Bone marrow (tissue), 2 donors: Measurements from ENCODE around the gene TMEM11.
"Not testable (repeated sequence)": the region's sequence is repeated elsewhere in the genome, so short reads cannot be mapped to it uniquely, and the experiment has no call there.

ENCODE experiments used
- DNase-seq, 2 donors: peaks; one replicate each; lab custom pipeline; 2025; lab: John Stamatoyannopoulos, UW

The TMEM11 gene

DNA sequence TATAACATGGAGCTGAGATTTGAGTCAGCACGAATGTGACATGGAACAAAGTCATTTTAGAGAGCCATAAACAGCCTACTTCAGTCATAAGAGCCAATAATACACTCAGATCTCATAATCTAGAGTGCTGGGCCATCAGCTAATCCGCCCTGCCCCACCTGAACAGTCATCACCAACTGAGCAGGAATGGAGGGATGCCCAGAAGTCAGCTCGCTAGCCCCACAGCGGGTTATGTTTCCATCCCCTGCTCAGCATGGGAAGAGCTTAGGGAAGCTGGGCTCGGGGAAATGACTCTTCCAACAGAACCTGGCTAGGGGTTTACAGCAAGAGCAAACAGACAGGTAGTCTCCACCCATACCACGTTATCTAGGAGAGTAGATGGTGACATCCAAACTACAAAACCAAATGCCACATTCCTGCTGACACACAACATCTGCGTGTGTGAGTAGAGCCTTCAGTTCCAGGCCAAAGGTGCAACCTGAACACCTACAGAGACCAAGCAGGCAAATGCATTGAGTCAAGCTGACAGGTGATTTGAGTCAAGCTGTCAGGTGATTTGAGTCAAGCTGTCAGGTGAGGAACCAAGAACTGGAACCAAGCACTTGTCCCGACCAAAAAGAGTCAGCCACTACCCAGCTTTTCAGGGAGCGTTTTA is 2.0 kb downstream of the TMEM11 start:
- no peak for DNase-seq

DNA sequence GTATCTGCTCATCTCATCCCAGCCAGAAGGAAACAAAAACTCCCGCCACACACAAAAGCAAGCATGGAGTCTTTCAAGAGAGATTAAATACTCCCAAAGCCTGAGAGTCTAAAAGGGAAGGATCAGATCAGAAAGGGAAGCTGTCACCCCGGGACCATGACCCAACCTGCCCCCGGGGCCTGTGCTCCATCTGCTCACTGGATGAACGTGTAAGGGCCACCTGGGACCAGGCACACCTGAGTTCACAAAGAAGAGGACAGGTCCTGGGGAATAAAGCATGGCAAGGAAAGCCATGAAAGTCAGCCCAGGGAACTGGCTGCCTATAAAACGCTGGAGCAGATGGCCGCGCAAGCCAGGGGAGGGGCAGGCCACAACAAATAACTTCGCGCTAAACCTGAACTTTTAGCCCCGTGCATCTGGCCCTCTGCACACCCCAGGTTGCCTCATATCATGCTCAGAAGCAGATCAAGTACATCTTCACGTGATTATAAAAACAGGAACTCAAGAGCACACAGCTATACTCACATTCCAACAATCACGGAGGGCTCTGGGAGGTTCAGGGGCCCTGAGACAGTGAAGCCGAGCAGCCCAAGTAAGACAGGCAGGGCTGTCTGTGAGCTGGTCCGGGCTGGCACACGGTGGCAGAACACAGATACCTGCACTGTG is 3.4 kb downstream of the TMEM11 start:
- DNase-seq = no peak

DNA sequence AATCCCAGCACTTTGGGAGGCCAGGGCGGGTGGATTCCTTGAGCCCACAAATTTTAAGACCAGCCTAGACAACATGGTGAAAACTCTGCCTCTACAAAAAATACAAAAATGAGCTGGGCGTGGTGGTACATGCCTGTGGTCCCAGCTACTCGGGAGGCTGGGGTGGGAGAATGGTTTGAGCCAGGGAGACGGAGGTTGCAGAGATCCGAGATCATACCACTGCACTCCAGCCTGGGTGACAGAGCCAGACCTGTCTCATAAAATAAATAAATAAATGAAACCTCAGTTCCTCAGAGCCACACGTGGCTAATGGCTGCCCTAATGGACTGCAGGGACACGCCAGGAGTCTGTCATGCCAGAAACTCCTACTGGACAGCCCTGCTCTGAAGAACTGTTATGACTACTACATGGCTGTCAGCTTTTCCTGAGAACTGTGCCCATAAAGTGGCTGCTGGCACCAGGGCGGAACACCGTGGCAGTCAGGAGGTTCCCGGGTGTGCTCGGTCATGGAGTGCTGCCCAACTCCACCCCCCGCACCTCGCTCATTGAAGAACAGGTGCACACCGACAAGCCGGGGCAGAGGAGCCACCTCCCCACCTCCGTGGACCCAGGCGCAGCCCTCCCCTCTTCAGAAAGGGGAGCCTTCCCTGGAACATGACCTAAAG is 4.3 kb downstream of the TMEM11 start:
- no peak for DNase-seq

DNA sequence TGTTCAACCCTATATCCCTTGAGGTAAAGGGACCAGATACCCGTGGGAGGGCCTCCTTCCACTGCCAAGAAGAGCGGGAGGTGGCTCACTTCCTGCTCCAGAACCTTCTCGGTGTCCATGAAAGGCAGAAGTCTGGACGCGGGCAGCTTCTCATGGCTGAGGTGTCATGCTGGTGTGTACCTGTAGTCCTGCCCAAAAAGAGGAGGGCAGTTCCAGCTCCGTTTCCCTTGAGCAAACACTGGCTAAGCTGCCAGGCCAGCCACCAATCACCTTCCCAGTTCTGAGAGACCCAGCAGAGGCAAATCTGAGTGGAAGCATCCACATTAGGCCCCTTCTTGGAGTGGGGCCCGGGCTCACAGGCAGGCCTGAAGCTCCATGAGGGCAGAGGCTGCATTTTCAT is 5.6 kb downstream of the TMEM11 start:
- no peak for DNase-seq

DNA sequence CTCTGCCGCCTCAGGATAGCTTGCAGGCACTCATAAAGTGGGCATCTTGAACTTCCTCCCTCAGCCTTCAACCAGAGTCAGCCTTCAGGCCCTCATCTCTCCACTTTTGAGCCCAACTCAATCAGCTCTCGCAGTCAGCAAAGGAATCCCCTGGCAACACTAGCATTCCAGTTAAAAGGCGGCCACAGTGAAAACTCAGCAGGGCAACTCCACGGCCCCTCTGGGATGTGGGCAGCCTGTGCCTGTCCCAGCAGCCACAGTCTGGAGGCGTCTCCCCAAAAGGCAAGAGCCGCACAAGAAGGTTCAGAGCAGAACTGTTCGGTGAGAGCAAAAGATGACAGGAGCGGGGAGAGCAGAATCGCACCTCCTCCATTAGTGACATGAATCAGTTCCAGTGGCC is 9.0 kb downstream of the TMEM11 start:
- no peak for DNase-seq

DNA sequence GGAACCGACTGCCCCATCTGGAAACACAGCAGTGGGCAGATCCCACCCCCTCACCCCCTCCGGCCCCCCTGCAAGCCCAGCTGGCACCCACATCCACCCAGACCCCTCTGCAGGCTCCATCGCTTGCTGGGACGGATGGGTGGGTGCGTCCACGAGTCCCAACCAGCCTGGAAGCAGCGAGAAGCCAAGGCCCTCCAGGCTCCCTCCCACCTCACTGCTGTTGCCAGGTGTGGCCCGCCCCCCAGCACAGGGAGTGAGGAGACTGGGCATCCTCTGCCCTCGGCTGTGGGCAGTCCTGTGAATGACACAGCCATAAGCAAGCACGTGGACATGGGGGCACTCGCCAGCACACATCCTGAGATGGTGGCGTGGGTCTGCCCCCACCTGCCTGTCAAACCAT is 11.4 kb downstream of the TMEM11 start:
- no peak for DNase-seq

DNA sequence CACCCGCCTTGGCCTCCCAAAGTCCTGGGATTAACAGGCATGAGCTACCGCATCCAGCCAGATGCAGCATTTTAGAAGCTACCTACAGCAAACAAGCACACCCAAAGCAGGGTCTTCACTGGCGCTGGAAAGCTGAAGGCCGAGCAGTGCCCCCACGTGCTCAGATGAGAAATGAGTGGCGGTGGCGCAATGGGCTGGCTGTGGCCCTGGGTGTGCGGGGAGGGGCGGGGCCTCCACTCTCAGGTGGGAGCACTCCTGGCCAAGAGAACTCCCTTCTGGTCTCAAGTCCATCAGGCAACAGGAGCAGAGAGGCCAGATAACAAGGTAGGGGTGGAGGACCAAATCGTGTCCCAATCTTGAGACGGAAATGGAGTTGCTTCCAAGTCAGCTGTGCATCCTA is 12.1 kb downstream of the TMEM11 start:
- no peak for DNase-seq

DNA sequence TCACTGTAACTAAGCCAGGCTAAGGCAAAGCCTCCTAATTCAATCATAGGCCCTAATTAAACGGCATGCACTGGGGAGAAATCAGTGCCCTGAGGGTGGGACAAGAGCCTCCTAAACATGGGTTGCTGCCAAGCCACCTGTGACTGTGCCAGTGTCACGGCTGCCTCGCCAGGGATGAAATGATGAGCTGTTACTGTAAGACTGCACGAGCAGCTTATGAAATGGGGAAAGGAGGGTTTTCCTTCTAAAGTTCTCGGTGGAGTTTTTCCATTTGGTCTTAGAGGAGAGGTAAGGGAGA is 12.7 kb downstream of the TMEM11 start:
- DNase-seq = no peak

DNA sequence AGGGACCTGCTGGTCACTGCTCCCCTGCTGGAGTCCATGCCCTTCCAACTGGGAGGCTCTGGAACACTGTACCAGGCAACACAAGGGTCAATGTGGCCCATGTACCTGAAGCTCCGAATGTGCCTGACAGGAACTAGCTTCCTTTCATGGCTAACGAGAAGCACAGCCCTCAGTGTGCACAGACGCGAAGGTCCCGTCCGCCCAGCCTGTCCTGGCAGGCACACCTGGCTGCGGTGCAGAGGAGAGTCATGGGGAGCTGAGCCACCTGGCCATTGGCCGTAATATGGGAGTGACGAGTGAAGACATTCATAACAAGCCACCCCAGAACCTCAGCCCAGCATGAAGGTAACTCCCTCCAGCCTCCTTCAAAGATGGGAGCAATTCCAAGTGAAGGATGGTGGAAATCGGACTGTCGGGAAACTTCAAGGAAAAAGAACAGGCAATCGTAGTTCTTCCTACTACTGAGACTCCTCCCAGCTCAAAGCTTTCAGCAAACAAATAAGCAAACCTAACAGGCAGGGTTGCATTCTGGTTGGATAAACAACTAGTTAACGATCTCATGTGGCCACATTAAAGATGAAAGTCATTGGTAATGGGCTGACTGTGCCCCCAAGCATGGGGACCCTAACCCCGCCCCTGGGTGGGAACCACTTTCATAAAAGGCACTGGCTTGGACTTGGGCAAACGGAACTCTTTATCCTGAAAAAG is 13.2 kb downstream of the TMEM11 start:
- DNase-seq = no peak

DNA sequence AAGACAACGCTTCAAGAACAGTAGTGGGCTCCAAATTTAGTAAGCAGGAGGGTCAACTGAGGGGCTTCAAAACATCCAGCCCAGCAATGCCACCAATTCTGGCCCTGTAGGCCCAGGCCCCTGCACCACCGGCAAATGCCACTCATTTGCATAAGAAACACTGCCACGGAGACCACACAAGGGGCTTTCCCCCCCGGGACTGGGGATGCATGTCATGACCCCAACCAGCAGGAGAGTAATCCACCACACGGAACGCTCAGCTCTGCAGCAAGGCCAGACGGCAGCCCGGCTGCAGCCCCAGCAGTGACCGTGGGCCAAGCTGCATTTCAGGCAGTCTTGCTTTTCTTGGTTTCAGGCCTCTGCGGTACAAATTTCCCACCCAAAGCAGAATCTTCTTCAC is 14.1 kb downstream of the TMEM11 start:
- DNase-seq = no peak

DNA sequence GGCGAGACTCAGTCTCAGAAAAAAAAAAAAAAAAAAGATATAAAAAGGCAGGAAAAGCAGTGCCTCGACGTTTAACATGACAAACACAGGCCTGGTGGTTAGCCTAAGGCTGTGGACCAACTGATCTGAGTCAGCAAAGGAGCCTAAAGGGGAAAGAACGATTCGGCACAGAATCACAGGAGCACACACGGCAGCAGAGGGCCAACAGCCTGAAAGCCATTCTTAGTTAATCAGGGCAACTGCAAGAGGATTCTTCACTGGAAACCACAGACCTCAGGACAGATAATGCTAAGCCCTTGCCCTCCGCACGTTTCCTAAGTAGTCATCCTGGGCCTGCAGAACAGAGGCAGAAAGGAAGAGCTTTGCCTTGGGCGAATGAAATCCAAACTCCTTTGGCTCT is 14.7 kb downstream of the TMEM11 start:
- DNase-seq = no peak

DNA sequence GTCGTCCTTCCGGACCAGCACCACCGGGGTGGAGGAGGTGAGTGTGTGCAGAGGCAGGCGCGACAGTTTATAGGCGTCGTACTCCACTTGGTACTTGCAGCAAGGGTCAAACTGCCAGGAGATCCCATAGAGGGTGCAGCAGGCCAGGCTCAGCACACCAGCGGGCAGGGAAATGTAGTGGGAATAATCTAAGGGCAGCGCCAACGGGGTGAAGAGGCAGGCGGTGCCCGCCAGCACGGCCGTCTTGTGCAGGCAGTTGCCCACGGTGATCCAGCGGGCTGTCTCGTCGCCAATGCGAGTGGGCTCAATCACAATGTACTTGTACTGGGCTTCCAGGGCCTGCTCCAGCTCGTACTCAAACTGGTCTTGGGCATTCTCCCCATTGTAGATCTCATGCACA is 15.6 kb downstream of the TMEM11 start:
- no peak for DNase-seq

DNA sequence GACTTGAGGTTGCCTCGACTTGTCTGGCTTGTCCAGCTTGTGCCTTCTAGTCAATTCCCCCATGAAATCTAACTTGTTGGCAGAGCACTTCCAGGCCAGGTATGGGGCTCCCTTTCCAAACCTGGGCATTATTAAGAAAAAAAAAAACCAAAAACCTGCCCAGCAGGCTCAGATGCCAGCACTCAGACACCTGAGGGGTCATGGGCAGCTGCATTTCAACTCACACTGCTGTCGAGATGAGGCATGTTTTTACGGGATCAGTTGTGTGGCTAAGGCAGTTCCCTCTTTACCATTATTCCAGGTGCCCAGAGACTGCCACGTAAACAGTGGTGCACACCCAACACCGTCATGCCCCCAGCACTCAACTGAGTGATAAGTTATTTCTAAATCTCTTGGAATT is 17.8 kb downstream of the TMEM11 start:
- no peak for DNase-seq

DNA sequence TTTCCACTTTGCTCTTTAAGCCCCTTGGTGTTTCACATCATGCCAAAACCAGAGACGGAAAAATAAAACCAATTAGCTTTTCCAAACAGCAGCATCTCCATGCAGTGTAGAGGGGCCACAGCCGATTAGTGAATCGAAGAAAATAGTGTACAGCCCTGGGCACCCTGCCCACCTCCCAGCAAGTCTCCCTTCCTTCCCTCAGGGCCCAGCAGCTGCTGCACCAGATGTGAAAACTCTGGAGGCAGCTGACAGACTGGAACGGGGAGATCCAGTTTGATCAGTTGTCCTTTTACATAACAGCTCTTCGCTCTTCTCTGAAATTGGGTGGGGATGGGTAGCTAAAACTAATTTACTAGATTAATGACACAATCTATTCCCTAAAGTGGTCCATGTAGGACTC is 19.3 kb downstream of the TMEM11 start:
- no peak for DNase-seq

DNA sequence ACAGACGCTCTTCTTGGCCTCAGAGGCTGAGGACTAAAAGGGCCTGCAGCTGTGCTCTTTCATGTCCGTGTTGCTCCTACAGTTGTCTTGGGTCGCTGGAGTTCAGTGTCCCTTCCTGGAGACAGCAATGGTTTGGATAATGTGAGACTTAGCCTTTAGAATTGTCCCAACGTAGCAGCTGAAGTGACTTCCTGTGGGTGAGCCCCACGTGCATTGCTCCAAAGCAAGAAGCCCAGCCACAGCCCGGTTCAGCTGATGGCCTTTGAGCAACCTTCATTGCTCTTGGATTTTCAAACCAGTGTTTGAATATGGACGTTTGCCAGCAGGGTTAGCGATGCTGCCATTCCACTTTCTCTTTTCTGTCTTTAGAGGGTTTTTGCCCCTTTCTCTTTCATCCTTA is 19.7 kb downstream of the TMEM11 start:
- no peak for DNase-seq

DNA sequence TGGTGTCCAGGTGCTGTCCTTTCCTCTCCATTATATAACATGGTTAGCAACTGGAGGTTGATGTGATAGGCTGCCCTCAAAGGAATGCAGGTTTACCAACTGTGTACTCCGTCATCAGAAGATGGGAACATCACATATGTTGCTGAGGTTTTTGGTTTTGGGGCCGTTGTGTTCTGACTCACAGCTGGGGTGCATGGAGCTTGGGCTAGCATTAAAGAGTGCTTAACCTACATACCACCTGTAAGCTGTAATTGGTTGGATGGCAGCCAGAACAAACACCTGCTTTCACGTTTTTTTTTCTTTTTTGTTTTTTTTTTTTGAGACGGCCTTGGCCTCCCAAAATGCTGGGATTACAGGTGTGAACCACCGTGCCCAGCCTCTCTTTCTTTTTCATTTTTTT is 20.9 kb downstream of the TMEM11 start:
- no peak for DNase-seq

DNA sequence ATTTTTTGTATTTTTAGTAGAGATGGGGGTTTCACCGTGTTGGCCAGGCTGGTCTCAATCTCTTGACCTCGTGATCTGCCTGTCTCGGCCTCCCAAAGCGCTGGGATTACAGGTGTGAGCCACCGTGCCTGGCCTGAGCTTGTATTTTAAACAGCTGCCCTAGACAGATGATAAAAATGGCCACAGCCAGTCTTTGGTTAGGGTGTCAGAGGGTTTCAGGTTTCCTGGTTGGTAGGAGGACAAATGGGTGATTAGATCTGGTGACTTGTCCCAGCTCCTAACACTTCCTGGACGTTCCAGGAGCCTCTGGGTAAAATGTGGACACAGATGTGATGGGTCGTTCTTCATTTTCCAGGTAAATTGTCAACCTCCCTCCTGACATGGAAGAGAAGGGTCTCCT is 21.5 kb downstream of the TMEM11 start:
- DNase-seq = not testable (repeated sequence)

DNA sequence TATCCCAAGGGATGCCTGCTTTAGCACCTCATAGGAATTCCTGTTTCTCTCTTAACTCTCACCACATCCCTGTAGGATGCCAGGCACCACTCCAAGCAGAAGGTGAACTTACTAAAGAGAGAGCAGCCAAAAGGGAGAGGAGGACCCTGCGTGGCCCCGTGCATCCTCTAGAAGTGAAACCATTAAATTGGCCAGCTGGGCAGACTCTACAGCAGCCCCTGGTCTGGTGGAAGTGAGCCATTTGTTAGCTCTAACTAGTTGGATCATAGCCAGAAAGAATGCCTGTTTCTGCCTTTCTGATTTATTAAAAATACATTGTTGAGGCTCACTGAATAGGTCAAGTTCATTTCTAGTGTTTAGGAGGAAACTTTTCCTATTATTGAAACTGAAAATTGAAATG is 22.3 kb downstream of the TMEM11 start:
- DNase-seq = no peak

DNA sequence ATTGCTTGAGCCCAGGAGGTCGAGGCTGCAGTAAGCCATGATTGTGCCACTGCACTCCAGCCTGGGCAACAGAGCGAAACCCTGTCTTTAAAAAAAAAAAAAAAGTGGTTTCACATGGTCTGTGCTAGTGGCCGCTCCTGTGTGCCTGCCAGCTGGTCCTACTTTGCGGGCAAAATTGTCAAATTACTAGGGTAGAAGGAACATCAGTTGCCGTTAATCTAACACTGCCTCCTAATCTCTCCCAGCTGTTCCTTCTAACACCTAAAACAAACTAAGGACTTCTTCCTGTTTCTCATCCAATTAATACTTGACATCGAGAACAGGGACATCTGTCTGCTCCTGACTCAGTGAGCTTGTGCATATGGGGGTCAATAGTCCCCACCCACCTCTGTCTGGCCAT is 23.9 kb downstream of the TMEM11 start:
- DNase-seq = no peak

DNA sequence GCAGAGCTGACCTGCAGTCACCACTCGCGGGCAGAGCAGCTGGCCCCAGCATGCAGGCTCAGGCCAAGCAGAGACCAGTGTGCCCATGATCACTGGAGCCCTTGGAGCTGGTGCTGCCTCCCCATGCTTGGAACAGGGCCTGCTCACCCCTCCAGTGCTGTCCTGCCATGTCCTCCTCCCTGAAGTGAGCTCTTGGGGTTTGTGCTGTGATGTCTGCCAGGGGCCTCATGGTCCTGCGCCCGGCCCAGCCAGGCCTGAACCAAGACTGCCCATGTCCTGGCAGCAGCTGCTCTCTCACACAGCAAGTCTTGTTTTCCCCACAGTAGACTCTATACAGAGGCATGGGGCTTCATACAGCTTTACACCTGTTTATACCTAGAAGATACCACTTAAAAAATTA is 24.6 kb downstream of the TMEM11 start:
- no peak for DNase-seq

DNA sequence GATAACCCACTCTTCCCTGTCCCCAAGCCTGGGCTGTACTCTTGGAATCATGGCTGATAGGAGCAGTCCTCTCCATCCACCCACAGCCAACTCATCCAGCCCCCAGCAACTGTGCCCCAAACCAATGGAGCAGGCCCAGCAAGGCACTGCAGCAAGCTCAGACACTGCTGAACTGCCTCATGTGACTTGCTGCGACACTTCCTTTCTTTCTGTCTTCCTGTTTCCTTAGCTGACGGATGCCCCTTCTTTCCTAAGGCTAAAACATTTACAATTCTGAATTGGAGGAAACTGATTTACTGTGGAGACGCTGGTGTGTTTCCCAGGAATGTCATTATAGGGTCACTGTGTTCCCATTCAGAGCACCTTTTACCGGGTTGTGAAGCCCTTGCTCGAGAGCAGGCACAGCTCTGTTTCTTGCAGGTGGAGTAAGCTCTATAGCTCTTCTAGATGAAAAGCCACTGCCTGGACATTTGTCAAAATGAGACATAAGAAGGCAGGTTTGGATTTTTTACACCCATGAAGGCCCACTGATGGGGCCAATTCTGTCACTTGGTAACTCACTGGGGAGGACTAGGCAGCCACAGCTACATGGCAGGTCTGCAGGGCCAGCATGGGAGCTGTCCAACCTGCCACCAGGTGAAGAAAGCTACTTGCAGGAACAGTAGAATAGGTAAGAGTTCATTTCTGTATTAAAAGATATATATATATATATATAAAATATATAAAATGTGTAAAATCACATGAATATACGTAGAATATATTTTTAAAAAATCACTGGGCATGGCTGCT is 27.4 kb downstream of the TMEM11 start:
- no peak for DNase-seq

DNA sequence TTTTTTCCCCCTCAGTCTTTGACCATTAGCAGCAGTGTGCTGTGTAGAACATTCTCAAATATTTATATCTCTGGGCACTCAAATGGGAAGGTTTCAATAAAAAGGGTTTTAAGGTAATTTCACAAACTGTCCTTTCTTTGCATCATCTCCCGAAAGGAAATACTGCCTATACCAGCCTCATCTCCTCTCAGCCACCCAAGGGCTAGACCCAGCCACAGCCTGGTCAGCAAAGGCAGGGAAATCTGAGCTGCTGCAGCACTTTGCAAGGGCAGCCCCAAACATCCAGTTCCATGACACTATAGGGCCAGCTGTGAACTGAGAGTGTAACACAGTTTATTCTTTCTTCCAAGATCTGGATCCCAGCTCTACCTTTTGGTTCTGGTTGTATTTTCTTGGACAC is 28.9 kb downstream of the TMEM11 start:
- DNase-seq = no peak
